Mucosa of stomach (tissue), 1 donor: ENCODE measurements around the gene TMED6.

Experiments
- H3K27me3 ChIP-seq: one replicate; pipeline ENCODE4 v1.7.0; 2013; ENCODE audit warnings: mild to moderate bottlenecking, low read length; ENCODE audit not compliant: control insufficient read depth, insufficient read depth
- H3K36me3 ChIP-seq: one replicate; pipeline ENCODE4 v1.7.0; 2013; ENCODE audit warnings: low read length; ENCODE audit not compliant: control insufficient read depth, insufficient read depth
- H3K4me1 ChIP-seq: one replicate; pipeline ENCODE4 v1.7.0; 2013; ENCODE audit warnings: mild to moderate bottlenecking, low read length; ENCODE audit not compliant: control insufficient read depth, insufficient read depth
- H3K4me3 ChIP-seq: one replicate; pipeline ENCODE4 v1.7.0; 2013; ENCODE audit warnings: low read length
- H3K9ac ChIP-seq: one replicate; pipeline ENCODE4 v1.7.0; 2013; ENCODE audit warnings: mild to moderate bottlenecking, low read length, moderate library complexity
- H3K9me3 ChIP-seq: one replicate; pipeline ENCODE4 v1.7.0; 2013; ENCODE audit warnings: mild to moderate bottlenecking, low read length, moderate library complexity; ENCODE audit not compliant: control insufficient read depth
- donor health status: Pancreatic carcinoma.

TMED6 gene

DNA sequence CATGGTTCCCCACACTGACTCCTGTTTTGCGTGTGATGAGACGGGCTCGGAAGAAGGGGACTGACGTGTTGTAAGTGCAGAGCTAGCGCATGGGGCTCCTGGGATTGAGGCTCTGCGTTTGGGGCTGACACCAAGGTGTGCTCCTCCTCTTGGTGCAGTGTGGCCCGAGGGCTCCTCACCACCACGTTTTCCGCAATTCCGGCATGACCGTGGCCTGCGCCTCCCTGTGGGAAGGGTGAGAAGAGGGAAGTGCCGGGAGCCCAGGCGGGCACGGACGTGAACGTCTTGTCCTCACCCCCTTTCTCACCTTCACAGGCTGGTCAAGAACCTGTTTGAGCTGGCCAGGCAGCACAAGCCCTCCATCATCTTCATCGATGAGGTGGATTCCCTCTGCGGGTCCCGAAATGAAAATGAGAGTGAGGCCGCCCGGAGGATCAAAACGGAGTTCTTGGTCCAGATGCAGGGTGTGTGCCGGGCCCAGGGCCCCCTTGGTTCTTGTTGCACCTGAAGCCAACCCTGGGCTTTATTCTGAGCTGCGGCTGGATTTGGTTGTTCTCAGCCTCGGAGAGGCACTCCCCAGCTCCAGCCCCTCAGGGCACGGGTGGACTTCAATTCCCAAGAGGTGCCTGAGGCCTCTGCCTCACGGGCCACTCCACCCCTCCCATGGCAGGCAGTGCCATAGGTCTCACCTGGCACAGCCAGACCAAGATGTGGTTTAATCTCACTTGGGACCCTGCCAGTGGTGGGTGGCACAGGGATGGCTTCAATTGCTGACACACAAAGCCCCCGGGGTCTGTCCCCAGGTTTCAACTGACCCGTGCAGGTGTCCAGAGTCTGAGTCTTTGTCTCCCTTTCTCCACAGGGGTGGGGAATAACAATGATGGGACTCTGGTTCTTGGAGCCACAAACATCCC is 31.5 kb downstream of the TMED6 start:
- Histone ChIP-seq H3K9ac (no peak overlapping the region), H3K9me3 (no peaks in the 10 kb centered on the region), H3K36me3 (peaks cover 35% of the 10 kb centered on the region), H3K27me3 (no peaks in the 10 kb centered on the region), H3K4me1 (peaks cover 15% of the 10 kb centered on the region), H3K4me3 (no peak overlapping the region)

DNA sequence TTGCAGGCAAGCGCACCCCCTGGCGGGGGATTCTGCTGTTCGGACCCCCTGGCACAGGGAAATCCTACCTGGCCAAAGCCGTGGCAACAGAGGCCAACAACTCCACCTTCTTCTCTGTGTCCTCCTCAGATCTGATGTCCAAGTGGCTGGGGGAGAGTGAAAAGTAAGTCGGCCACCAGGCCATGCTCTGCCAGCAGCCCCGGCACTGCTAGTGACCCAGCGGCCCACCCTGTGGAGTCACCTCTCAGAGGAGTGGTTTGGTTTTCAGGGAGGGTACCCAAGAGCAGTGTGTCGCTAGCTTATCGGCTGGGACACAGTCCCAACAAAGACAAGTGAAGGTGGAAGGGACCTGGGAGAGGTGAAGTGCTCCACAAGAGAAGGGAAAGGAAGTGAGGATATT is 32.2 kb downstream of the TMED6 start:
- H3K36me3 ChIP-seq = peaks cover 35% of the 10 kb centered on the region
- H3K4me1 ChIP-seq = peaks cover 16% of the 10 kb centered on the region
- H3K9me3 ChIP-seq = no peaks in the 10 kb centered on the region

DNA sequence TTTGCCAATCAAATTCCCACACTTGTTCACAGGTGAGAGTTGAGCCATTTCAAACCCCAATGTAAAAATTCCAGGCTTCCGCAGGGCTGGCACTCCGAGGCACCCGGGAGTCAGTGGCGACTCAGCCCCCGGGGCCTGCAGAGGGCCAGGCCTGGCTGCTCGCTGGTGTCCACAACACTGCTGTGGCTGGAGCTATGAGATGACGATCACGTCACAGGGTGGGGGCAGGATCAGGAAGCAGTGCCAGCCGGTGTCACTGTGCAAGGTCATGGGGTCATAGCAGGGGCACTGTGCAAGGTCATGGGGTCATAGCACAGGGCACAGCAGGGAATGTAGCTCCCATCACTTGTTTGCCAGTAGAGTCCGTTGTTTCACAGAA is 32.7 kb downstream of the TMED6 start:
- no peak overlapping the region for H3K9ac ChIP-seq
- H3K4me1 ChIP-seq = peaks cover 12% of the 10 kb centered on the region
- peaks cover 35% of the 10 kb centered on the region for H3K36me3 ChIP-seq
- H3K9me3 ChIP-seq = no peaks in the 10 kb centered on the region
- H3K27me3 ChIP-seq = no peaks in the 10 kb centered on the region
- H3K4me3 ChIP-seq = no peak overlapping the region

More for the DNA sequence above, 32.2 kb downstream of the TMED6 start:
- Histone ChIP-seq H3K9ac (no peak overlapping the region), H3K4me3 (no peak overlapping the region), H3K27me3 (no peaks in the 10 kb centered on the region)

DNA sequence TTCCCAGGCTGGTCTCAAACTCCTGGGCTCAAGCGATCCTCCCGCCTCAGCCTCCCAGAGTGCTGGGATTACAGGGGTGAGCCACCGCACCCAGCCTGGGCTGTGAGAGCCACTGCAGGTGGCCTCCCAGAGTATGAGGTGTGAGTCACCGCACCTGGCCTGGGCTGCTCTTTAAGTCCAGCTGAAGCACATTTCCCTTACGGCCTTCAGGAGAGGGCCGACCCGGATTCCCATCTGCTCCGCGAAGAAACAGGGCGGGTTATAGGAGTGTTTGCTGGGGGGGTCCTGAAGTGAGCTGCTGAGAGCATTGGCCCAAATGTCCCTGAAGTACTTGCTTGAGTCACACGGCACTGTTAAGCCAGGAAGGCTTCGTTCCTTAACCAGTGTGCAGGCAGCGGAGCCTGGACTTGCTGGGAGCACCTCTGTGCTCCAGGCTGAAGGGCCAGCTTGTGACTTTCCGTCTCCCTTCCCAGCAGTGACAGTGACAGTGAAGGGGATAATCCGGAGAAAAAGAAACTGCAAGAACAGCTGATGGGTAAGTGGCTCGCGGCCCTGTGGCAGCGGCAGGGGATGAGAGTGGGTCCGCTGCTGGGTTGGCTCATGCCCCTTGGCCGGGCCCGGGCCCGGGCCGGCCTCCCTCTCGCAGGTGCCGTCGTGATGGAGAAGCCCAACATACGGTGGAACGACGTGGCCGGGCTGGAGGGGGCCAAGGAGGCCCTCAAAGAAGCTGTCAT is 33.2 kb downstream of the TMED6 start:
- H3K9me3 ChIP-seq = no peaks in the 10 kb centered on the region

DNA sequence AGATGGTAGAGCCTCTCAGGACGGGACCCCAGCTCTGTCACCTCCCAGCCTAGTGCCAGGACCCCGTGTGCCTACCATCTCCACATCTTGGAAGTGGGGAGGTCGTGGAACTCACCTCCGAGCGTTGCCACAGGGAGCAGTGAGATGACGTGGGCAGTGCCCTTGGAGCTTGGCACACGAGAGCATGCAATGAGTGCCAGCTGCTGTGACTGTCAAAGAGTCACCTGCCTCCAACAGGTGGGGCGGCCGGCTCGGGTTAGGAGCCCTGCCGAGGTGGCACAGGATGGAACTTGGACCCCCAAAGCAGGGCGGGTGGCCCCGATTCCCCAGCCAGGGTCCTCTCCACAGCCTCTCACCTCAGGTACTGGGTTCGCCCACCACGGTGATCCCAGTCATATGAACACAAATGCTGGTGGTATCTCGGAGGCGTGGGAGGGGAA is 35.0 kb downstream of the TMED6 start:
- Histone ChIP-seq H3K9me3 (no peaks in the 10 kb centered on the region), H3K27me3 (no peaks in the 10 kb centered on the region), H3K4me1 (peaks cover 14% of the 10 kb centered on the region), H3K4me3 (no peak overlapping the region), H3K36me3 (peaks cover 31% of the 10 kb centered on the region), H3K9ac (no peak overlapping the region)

More for the DNA sequence above, 33.2 kb downstream of the TMED6 start:
- H3K4me1 ChIP-seq = peaks cover 10% of the 10 kb centered on the region
- peaks cover 35% of the 10 kb centered on the region for H3K36me3 ChIP-seq
- no peaks in the 10 kb centered on the region for H3K27me3 ChIP-seq
- H3K4me3 ChIP-seq = no peak overlapping the region
- no peak overlapping the region for H3K9ac ChIP-seq

DNA sequence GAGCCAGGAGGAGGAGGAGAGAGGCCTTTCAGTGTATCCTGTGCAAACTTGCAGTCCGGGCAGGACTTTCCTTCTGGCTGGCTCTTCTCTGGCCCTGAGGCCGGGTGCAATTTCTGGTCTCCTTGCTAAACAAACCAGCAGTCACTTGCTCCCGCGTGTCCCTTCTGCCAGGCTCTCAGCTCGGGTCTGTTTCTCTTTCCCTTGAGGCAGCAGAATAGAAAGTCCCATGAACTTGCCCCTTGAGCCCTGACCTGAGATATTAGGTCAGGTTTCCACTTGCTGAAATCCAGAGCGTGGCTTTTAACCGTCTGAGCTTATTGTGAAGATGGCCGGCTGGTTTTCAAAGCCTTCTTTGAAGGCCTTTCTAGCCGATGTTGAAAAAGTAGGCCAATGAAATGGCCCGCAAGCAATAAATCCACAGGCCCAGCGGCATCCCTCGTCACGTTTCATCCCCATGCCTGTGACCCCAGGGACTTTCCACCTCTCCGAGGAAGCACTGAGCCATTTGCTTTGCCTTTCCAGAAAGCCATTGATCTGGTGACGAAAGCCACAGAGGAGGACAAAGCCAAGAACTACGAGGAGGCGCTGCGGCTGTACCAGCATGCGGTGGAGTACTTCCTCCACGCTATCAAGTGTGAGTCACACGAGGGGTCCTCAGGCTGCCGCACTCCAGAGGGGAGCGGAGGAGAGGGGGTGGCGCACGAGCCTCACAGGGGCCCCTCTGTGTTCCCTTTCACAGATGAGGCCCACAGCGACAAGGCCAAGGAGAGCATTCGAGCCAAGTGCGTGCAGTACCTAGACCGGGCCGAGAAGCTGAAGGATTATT is 35.9 kb downstream of the TMED6 start:
- H3K4me1 ChIP-seq = peaks cover 14% of the 10 kb centered on the region
- H3K36me3 ChIP-seq = peaks cover 26% of the 10 kb centered on the region
- H3K4me3 ChIP-seq = no peak overlapping the region
- no peaks in the 10 kb centered on the region for H3K27me3 ChIP-seq
- no peak overlapping the region for H3K9ac ChIP-seq
- H3K9me3 ChIP-seq = no peaks in the 10 kb centered on the region

DNA sequence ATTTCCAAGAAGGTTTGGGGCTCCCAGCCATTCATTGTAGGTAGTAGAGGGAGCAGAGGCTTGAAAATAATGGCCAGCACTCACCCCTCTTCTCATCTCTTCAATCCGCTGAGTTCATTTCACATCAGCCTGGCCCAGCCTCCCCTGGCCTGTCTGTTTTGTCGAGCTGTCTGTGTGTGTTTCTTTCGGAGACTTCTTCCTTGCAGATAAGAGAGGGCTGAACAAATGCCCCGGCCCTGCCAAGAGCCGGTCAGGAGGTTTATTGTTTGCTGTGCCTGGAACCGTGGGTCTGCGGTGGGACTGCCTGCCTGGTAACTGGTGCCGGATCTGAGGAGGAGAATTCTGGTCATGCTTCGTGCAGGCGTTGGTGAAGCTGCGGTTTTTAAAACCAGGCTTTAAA is 37.1 kb downstream of the TMED6 start:
- H3K4me3 ChIP-seq = no peak overlapping the region
- H3K4me1 ChIP-seq = peaks cover 14% of the 10 kb centered on the region
- peaks cover 15% of the 10 kb centered on the region for H3K36me3 ChIP-seq
- no peaks in the 10 kb centered on the region for H3K9me3 ChIP-seq
- H3K27me3 ChIP-seq = no peaks in the 10 kb centered on the region
- H3K9ac ChIP-seq = peak overlapping the region; percentile 23

DNA sequence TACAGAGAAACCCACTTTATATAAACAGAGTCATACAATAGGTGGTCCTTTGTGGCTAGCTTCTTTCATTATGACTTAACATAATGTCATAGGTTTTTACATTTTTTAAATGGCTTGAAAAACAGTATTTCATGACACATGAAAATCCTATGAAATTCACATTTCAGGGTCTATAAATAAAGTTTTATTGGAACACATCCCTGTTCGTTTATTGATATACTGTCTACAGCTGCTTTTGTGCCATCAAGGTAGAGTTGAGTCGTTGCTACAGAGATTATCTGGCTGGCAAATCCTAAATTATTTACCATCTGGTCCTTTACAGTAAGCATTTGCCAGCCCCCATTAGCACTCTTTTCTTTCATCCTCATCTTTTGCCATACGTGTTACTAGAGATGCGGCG is 38.1 kb downstream of the TMED6 start:
- H3K9ac ChIP-seq = no peak overlapping the region
- peaks cover 15% of the 10 kb centered on the region for H3K36me3 ChIP-seq
- no peak overlapping the region for H3K4me3 ChIP-seq
- peaks cover 14% of the 10 kb centered on the region for H3K4me1 ChIP-seq
- H3K9me3 ChIP-seq = no peaks in the 10 kb centered on the region
- H3K27me3 ChIP-seq = no peaks in the 10 kb centered on the region

DNA sequence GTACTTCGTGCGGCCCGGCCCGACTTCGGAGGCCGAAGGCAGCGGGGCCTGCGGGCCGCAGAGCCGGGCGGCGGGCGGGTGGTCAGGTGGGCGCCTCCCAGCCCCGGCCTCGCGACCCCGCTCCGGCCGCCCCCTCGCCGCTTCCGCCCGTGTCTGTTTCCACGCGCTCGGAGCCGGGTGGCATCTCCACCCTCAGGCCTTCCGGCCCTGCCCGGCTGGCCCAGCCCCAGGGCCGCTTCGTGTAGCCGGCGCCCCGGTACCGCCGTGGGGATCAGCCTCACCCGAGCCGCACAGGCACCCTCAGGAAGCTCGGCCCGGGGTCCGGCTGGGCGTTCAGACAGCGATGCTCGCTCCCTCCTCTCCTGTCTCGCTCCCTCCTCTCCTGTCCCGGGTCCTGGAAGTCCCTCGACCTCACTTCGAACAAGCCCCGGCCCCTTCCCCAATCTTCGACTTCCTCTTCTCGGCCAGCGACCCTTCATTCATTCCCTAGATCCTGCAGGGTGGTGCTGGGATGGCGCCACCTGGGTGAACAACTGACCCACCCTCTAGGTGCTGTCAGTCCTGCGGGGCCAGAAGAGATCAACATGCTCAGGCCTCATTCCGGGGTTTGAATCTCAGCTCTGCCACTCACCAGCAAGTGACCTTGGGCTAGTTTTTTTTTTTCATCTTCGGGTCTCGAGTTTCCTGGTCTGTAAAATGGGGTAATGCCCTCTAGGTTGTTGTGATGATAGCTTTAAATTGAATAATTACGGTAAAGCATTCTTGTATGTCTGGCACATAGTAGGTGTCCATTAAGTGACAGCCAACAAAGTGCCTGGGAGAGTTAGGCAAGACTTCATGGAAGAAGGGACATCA is 39.8 kb downstream of the TMED6 start:
- Histone ChIP-seq H3K4me3 (peak overlapping the region; percentile 69), H3K36me3 (peaks cover 11% of the 10 kb centered on the region), H3K9ac (peak overlapping the region; percentile 71), H3K4me1 (peaks cover 14% of the 10 kb centered on the region), H3K9me3 (no peaks in the 10 kb centered on the region), H3K27me3 (no peaks in the 10 kb centered on the region)

DNA sequence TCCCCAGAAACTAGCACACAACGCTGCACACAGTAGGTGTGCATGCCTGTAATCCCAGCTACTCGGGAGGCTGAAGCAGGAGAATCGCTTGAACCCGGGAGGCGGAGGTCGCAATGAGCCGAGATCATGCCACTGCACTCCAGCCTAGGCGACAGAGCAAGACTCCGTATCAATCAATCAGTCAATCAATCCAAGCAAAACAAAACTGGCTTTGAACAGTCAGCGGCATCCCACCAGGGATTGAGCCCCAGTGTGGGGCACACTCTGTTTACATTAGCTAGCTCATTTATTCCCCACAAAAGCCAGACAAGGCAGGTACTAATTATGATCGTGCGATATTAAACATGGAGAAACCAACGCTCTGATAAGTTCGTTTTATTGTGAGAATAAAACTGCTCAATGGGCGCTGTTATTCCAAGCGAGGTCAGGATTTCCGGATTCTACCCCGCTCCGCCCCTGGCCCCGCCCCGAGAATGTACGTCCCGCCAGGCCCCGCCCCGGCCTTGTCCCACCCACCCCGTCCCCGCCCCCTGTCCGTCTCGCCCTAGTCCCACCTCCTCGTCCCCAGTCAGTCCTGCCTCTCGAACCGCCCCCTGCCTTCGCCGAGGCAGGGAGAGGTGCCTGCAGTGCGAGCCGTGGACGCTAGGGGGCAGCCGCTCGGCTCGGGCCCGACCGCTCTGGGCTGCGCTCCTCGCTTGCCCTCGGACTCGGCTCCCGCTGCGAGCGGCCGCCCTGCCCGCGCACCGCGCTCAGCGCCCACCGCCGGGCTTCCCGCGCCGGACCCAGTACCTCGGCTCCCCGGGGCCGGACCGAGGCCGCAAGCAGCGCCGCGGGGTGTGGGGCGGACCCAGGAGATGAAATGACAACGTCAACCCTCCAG is 40.7 kb downstream of the TMED6 start, which contains the start of gene VPS4A:
TSS of gene VPS4A (plus strand) at position 698 of the 880 bp plus-strand sequence. CDS start at position 860, 162 bp downstream.
- H3K36me3 ChIP-seq = peaks cover 3% of the 10 kb centered on the region
- no peaks in the 10 kb centered on the region for H3K27me3 ChIP-seq
- no peaks in the 10 kb centered on the region for H3K9me3 ChIP-seq
- H3K9ac ChIP-seq = peak within 1 kb of the TSS; percentile 71
- peak within 1 kb of the TSS; percentile 86 for H3K4me3 ChIP-seq
- H3K4me1 ChIP-seq = peaks cover 14% of the 10 kb centered on the region
